Measurements from ENCODE around the gene LONRF2. TPM values are rescaled to one million over a fixed set of nuclear protein-coding genes. Genes with fewer than 3 reads are reported as not detected.
A peak's percentile ranks its signal among the peaks of the same experiment; 100 is the strongest.

The LONRF2 gene
- total RNA-seq, 1 experiment from 2014 or later: not detected

DNA sequence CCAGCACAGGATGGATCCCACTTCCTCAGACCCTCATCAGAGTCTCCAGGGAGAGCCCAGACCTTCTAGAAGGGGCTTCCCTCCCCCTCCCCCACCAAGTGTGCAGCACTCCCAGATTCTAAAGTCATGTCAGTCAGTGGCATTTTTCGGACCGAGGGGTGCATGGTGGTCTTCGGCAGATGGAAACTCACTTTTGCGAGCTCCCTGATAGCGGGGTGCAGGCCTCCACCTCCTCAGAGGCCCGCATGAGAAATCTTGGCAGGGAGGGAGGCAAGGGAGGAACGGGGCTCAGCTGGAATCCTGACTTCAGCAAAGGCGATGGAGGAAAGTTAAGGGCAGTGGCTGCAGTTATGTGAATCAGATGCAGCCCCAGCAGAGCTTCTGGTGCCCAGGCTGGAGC, 58.2 kb downstream of the LONRF2 start:
- Histone ChIP-seq H3K27me3 (replicated peaks) (no peaks in the 10 kb centered on the region), H3K36me3 (no peaks in the 10 kb centered on the region), H3K9me3 (replicated peaks) (0 out of 2 replicates have a peak, but pooled peaks cover 3% of the 10 kb centered on the region), H3K4me1 (replicated peaks) (no peaks in the 10 kb centered on the region), H3K27ac (no peak overlapping the region), H3K4me3 (no peak overlapping the region)
- no peak for DNase-seq (ENCODE audit: low read depth in 1 of 2, low spot score in 2 of 2)

DNA sequence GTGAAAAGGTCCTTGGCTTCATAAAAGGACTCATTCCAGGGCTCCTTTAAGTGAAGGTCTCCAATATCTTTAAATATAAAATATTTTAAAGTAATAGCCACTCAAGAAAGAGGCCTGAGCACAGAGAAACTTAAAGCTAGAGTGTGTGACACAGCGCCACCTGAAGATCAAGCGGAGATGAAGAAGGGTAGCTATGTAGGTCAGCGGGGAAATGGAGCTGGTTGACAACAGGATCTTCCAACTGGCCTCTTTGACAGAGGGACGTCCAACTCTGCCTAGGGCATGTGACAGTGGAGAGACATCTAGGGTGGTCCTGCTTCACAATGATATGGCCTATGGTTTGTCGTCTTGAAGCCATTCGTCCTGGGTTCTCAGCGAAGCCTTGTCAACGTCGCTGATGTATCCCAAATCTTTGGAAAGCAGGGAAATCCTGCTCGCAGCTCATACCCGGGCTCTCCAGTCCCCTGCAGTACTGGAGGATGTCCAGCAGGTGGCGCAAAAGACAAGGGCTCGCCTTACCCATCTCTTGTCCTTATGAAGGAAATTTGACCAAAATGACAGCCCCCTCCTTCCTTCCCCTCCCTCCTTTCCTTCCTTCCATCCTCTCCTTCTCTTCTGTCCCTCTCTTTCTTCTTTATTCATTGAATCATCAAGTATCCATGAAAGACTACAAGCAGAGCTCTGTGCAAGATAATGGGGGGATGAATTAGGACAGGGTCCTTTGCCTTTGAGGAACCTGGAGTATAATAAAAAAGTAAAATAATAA, 59.6 kb downstream of the LONRF2 start:
- Histone ChIP-seq H3K4me1 (replicated peaks) (no peaks in the 10 kb centered on the region), H3K9me3 (replicated peaks) (0 out of 2 replicates have a peak, but pooled peaks cover 3% of the 10 kb centered on the region), H3K36me3 (no peaks in the 10 kb centered on the region), H3K4me3 (no peak overlapping the region), H3K27me3 (replicated peaks) (no peaks in the 10 kb centered on the region), H3K27ac (no peak overlapping the region)
- DNase-seq (ENCODE audit: low read depth in 1 of 2, low spot score in 2 of 2): peak in 1 of 2 experiments; percentile 41

DNA sequence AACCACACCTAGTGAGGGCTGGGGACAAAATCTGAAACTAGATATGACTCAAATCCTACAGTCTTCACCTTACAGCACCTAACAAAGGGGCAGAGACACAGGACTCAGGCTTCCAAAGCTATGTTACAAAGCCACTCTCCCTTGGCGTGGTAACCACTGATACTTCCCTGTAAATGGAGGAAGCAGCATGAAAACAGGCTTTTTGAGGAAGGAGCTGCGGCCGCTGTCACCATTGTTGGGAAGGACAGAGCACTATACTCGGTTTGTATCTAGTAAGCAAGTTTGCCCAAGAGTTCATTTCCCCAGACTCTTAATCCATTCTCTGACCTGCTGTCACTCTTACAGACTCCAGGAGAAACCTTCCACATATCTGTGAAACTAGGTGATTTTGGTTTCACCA, 60.3 kb downstream of the LONRF2 start:
- no peak for DNase-seq (ENCODE audit: low read depth in 1 of 2, low spot score in 2 of 2)
- H3K4me3 ChIP-seq: no peak overlapping the region
- H3K9me3 ChIP-seq (replicated peaks): 0 out of 2 replicates have a peak, but pooled peaks cover 3% of the 10 kb centered on the region

DNA sequence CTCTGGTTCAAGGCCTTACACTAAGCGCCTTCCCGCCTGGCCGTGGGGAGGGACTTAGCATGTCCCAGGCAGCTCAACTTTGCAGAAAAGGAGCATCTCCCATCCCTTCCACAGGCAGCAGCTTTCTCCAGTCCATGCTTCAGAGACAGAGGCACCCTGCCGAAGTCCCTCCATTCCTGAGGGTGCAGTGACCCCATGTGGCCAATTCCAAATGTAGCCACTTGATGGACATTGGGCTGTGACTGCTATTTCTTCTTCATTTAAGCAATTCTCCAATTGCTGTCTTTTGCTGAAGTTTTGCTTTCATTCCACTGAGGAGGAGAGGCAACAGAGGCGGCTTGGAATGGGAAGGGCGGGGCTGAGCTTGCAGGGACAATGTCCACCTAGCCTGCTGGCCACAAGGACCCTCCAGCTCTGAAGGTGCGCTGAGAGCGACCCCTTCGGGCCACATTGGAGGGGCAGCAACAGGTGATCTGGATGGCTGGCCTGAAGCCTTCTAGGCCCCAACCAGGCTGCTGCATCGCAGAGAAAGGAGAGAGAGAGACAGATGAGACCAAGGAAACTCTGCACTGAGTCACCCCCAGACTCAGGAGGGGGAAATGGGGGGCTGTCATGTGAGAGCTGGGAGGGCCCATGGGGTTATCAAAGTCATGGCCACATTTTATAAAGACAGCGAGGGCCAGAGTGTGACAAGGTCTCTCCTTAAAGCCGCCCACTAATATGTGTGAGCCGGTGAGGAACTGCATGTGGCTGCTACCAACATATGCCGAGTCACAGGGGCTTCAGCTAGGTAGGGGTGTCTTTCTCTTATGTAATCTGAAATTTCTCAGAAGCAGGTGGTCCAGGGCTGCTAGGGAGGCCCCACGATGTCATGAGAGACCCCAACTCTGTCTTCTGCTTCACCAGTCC, 61.3 kb downstream of the LONRF2 start:
- H3K4me1 ChIP-seq (replicated peaks): no peaks in the 10 kb centered on the region
- DNase-seq (ENCODE audit: low read depth in 1 of 2, low spot score in 2 of 2): peak; percentile 12 to 47
- 0 out of 2 replicates have a peak, but pooled peaks cover 3% of the 10 kb centered on the region for H3K9me3 ChIP-seq (replicated peaks)
- no peaks in the 10 kb centered on the region for H3K27me3 ChIP-seq (replicated peaks)
- H3K36me3 ChIP-seq: no peaks in the 10 kb centered on the region
- no peak overlapping the region for H3K4me3 ChIP-seq
- H3K27ac ChIP-seq: no peak overlapping the region

More for the DNA sequence above, 60.3 kb downstream of the LONRF2 start:
- Histone ChIP-seq H3K27me3 (replicated peaks) (no peaks in the 10 kb centered on the region), H3K27ac (no peak overlapping the region), H3K4me1 (replicated peaks) (no peaks in the 10 kb centered on the region), H3K36me3 (no peaks in the 10 kb centered on the region)

DNA sequence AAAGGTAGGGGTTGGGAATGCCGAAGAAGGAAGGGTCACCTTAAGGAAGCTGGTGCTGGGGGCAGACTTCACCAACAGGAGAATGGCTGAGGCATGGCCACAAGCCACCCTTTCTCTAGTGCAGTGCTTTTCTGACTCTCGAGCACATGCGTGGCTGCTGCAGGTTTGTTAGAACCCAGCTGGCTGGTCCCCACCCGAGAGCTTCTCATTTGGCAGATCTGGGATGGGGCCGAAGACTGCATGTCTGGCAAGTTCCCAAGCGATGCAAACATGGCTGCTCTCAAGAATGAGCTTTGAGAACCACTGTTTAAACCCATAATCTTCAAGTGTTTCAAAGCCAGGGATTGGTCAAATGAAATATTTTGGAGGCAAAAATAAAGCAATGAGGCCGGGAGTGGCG, 63.2 kb downstream of the LONRF2 start:
- DNase-seq (ENCODE audit: low read depth in 1 of 2, low spot score in 2 of 2): peak in 1 of 2 experiments; percentile 34
- no peaks in the 10 kb centered on the region for H3K4me1 ChIP-seq (replicated peaks)
- no peak overlapping the region for H3K4me3 ChIP-seq
- H3K27ac ChIP-seq: no peak overlapping the region
- H3K9me3 ChIP-seq (replicated peaks): 0 out of 2 replicates have a peak, but pooled peaks cover 3% of the 10 kb centered on the region
- no peaks in the 10 kb centered on the region for H3K36me3 ChIP-seq
- H3K27me3 ChIP-seq (replicated peaks): no peaks in the 10 kb centered on the region

DNA sequence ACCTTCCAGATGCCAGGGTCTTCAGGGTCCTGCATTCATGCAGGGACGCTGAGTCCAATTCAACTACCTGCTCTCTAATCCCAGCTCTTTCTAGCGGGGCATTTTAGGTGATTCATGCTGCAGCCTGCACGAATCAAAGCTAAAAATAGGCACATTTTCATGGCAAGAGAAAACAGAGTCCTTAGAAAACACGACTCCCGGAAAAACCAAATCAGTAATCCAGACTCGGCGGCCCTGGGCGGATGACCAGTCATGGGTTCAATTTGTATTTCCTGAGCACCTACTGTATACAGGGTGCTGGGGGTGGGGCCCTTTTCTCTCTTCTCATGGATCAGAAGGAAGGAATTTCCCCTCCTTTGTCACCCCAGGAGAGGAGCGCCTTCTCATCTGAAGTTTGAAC, 64.4 kb downstream of the LONRF2 start:
- no peak overlapping the region for H3K27ac ChIP-seq
- no peak overlapping the region for H3K4me3 ChIP-seq
- no peaks in the 10 kb centered on the region for H3K27me3 ChIP-seq (replicated peaks)
- peak in 1 of 2 experiments; percentile 26 for DNase-seq (ENCODE audit: low read depth in 1 of 2, low spot score in 2 of 2)
- no peaks in the 10 kb centered on the region for H3K36me3 ChIP-seq
- no peaks in the 10 kb centered on the region for H3K4me1 ChIP-seq (replicated peaks)
- H3K9me3 ChIP-seq (replicated peaks): 0 out of 2 replicates have a peak, but pooled peaks cover 3% of the 10 kb centered on the region

DNA sequence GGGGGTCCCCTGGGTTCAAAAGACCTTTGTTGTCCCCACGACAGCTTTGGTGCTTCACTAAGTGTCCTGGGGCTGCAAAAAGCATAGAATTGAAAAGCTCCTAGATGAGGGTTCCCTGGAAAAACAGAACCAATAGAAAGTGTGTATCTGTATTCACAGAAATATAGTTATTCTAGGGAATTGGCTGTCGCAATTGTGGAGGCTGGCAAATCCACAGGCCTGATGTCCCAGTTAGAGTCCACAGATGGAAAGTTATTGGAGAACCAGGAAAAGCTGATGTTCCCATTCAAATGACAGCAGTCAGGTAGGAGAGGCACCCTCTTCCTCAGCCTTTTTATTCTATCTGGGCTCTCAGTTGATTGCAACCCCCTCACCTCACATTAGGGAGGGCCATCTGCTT, 65.5 kb downstream of the LONRF2 start:
- Histone ChIP-seq H3K9me3 (replicated peaks) (no peaks in the 10 kb centered on the region), H3K36me3 (no peaks in the 10 kb centered on the region), H3K4me1 (replicated peaks) (no peaks in the 10 kb centered on the region), H3K27me3 (replicated peaks) (no peaks in the 10 kb centered on the region), H3K27ac (no peak overlapping the region), H3K4me3 (no peak overlapping the region)
- no peak for DNase-seq (ENCODE audit: low read depth in 1 of 2, low spot score in 2 of 2)

DNA sequence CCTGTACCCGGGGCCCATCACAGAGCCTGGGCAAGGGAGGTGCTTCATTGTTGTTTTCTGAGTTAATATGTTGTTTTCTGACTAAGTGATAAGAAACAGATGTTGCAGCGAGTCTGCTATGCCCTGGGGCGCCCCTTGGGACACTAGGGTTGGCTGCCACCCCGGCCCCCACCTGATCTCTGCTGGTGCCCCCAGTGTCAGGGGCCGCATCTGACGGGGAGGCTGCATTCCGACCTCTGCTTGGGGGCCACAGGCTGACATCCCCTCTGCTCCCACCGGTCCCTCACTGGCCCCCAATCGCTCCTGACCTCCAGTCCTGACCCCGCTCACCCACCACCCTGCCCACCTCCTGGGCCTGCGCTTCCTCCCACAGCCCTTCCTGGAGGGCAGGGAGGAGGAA, 65.9 kb downstream of the LONRF2 start:
- Histone ChIP-seq H3K27me3 (replicated peaks) (no peaks in the 10 kb centered on the region), H3K9me3 (replicated peaks) (no peaks in the 10 kb centered on the region), H3K4me1 (replicated peaks) (no peaks in the 10 kb centered on the region), H3K27ac (no peak overlapping the region), H3K4me3 (no peak overlapping the region), H3K36me3 (no peaks in the 10 kb centered on the region)
- peak in 1 of 2 experiments; percentile 29 for DNase-seq (ENCODE audit: low read depth in 1 of 2, low spot score in 2 of 2)

DNA sequence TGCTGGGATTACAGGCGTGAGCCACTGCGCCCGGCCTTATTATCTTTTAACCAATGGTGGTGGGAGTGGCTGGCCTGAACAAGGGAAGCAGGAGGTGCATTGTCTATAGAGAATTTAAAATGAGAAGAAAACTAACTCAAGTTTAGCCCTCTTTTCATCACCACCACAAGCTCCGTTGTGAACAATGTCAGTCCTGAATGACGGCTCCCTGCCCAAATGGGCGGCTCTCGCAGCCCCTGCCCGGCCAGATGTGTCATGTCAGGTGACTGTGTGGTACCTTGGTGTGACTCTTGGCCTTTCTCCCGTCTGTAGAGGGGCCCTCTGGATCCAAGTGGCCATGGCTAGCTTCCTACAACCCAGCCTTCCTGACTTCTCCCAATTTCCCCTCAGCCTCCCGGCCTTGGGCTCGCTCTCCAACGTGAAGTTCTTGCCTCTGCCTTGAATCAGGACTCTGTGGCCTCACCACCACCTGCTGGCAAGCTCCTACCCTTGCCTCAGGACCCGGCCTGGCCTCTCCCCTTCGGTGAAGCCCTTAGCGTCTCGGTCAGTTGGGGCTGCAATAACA, 67.6 kb downstream of the LONRF2 start:
- DNase-seq (ENCODE audit: low read depth in 1 of 2, low spot score in 2 of 2): peak in 1 of 2 experiments; percentile 30

DNA sequence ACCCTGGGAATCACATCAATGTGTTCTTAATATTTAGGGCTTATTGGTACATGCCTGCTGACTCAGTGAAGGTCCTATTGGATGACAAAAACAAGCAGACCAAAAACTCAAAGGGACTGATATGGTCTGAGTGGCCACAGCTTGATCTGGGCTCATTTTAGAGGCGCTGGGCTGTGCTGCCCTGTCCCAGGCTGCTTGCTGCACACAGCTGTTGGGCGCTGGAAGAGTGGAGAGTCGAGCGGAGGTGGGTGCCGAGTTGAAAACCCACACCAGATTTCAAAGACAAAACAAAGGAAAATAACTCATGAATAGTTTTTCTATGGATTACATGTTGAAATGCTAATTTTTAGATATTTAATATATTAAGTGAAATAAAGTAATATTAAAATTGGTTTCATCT, 68.5 kb downstream of the LONRF2 start:
- no peak for DNase-seq (ENCODE audit: low read depth in 1 of 2, low spot score in 2 of 2)
- Histone ChIP-seq H3K36me3 (no peaks in the 10 kb centered on the region), H3K27me3 (replicated peaks) (no peaks in the 10 kb centered on the region), H3K4me3 (no peak overlapping the region), H3K9me3 (replicated peaks) (no peaks in the 10 kb centered on the region), H3K4me1 (replicated peaks) (no peaks in the 10 kb centered on the region), H3K27ac (no peak overlapping the region)

More for the DNA sequence above, 67.6 kb downstream of the LONRF2 start:
- no peaks in the 10 kb centered on the region for H3K4me1 ChIP-seq (replicated peaks)
- H3K27me3 ChIP-seq (replicated peaks): no peaks in the 10 kb centered on the region
- H3K9me3 ChIP-seq (replicated peaks): no peaks in the 10 kb centered on the region
- no peak overlapping the region for H3K27ac ChIP-seq
- no peak overlapping the region for H3K4me3 ChIP-seq
- no peaks in the 10 kb centered on the region for H3K36me3 ChIP-seq

DNA sequence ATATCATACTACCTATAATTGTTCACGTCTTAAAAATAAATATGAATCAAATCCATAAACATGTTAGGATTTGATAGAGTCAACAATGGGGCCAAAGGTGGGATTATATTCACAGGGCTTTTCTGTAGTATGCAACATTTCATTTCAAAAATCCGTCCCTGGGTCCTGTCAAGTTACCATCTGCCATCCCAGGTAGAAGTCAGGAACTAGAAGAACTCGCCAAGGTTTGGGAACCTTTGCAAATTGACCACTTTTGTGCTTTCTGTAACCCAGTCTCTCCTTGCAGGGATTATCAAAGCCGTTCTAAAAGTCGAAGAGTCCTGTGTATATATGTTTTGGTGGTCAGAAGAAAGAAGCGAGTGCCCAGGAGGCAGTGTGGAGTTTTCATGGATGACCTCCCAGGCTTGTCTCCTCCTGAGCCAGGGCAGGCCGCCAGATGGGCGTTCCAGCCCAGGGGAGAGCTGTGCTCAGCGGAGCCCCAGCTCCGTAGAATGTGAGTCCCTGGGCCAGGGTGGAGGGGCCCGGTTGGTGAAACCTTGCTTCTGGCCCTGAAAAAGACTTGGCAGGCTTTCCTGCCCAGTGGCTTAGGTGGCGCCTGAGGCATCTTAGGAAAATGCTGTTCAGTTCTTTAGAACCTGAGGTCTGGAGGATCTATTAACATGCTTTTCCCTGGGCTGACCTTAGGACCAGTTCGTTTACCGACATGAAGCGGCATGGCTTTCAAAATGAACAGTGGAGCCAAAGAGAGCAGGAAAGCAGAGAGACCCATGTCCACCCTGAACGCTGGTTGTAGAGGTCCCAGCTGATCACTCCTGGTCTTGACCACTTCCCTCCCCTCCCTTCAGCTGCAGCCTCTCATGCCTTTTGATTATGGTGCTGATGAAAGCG, 69.2 kb downstream of the LONRF2 start:
- no peak overlapping the region for H3K27ac ChIP-seq
- H3K4me3 ChIP-seq: no peak overlapping the region
- no peaks in the 10 kb centered on the region for H3K36me3 ChIP-seq
- no peaks in the 10 kb centered on the region for H3K4me1 ChIP-seq (replicated peaks)
- no peak for DNase-seq (ENCODE audit: low read depth in 1 of 2, low spot score in 2 of 2)
- no peaks in the 10 kb centered on the region for H3K9me3 ChIP-seq (replicated peaks)
- no peaks in the 10 kb centered on the region for H3K27me3 ChIP-seq (replicated peaks)

DNA sequence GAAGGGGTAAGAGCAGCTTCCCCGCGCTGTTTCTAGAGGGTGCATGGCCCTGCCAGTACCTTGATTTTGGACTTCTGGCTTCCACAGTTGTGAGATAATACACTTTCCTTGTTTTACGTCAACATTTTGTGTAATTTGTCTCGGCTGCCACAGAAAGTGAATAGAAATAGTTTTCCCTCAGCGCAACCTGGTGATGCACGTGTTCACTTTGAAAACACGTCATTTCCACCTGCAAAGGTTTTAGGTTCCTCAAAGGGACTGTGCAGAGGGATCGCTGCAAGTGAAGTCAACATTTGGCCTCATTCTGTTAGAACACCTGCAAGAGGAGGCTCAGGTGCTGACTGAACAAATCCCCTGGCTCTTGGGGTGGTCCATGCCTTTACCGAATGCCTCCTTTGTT, 71.7 kb downstream of the LONRF2 start:
- Histone ChIP-seq H3K4me1 (replicated peaks) (no peaks in the 10 kb centered on the region), H3K27ac (no peak overlapping the region), H3K36me3 (no peaks in the 10 kb centered on the region), H3K4me3 (no peak overlapping the region), H3K9me3 (replicated peaks) (no peaks in the 10 kb centered on the region), H3K27me3 (replicated peaks) (no peaks in the 10 kb centered on the region)
- DNase-seq (ENCODE audit: low read depth in 1 of 2, low spot score in 2 of 2): no peak

DNA sequence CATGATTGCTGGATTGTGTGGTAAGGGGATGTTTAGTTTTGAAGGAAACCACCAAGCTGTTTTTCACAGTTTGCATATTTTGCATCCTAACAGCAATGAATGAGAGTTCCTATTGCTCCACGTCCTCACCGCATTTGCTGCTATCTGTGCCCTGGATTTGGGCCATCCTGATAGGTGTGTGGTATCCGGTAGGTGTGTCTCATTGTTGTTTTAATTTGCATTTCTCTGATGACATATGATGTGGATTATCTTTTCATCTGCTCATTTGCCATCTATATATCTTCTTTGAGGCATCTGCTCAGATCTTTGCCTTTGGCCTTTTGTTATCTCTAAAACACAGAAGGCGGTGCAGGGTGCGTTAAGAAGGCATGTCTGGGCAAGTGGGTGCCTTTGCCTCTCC, 73.3 kb downstream of the LONRF2 start:
- DNase-seq (ENCODE audit: low read depth in 1 of 2, low spot score in 2 of 2): no peak
- no peaks in the 10 kb centered on the region for H3K9me3 ChIP-seq (replicated peaks)
- H3K27ac ChIP-seq: no peak overlapping the region

More for the DNA sequence above, 73.3 kb downstream of the LONRF2 start:
- Histone ChIP-seq H3K4me3 (no peak overlapping the region), H3K27me3 (replicated peaks) (no peaks in the 10 kb centered on the region), H3K36me3 (no peaks in the 10 kb centered on the region), H3K4me1 (replicated peaks) (no peaks in the 10 kb centered on the region)
